OCI-LY1 (cell line): Measurements from ENCODE around the gene KIRREL3.

Experiments
- CTCF ChIP-seq: fragments of 200-600 bp; sonication (generic), shearing (Covaris generic); IDR thresholded peaks from 2 replicates; pipeline ENCODE4 v1.5.1; 2017; ENCODE audit warnings: mild to moderate bottlenecking, antibody characterized with exemption, low read length, moderate library complexity, mixed read lengths
- EZH2 ChIP-seq: fragments of 200-600 bp; sonication (generic), shearing (Covaris generic); IDR thresholded peaks from 2 replicates; pipeline ENCODE4 v1.8.0; 2017; ENCODE audit warnings: borderline replicate concordance, mixed run types, mild to moderate bottlenecking, antibody characterized with exemption, low read length, moderate library complexity, mixed read lengths

GRCh38 chr11:126810776-126811175, 189.8 kb downstream of the KIRREL3 start:
- TF ChIP-seq CTCF = no peak
- TF ChIP-seq EZH2 = no peak
